HEK293 (cell line): ENCODE measurements around the gene GLI1.

Experiments used
- ATF2 ChIP-seq: fragments of 450-650 bp; formaldehyde crosslinking; IDR thresholded peaks from 2 replicates; pipeline ENCODE4 v1.5.1; 2016; ENCODE audit warnings: missing biosample characterization, missing genetic modification characterization, low read depth
- BCL11A ChIP-seq: fragments of 450-650 bp; formaldehyde crosslinking; IDR thresholded peaks from 2 replicates; pipeline ENCODE4 v1.5.1; 2016; ENCODE audit warnings: low read depth, missing biosample characterization, missing genetic modification characterization
- CTCF ChIP-seq: fragments of 450-650 bp; formaldehyde crosslinking; IDR thresholded peaks from 2 replicates; pipeline ENCODE4 v1.5.1; 2016; ENCODE audit warnings: missing biosample characterization, missing genetic modification characterization
- PRDM4 ChIP-seq: fragments of 450-650 bp; formaldehyde crosslinking; IDR thresholded peaks from 2 replicates; pipeline ENCODE4 v1.5.1; 2017; ENCODE audit warnings: missing biosample characterization, missing genetic modification characterization
- SETDB1 ChIP-seq: IDR thresholded peaks from one replicate; pipeline ENCODE4 v1.6.1; 2017; ENCODE audit warnings: mild to moderate bottlenecking, low read length, moderate library complexity, mixed read lengths; ENCODE audit not compliant: insufficient read length
- ZNF121 ChIP-seq: fragments of 450-650 bp; formaldehyde crosslinking; IDR thresholded peaks from 2 replicates; pipeline ENCODE4 v1.5.1; 2016; ENCODE audit warnings: missing biosample characterization, missing genetic modification characterization
- ZNF184 ChIP-seq: fragments of 450-650 bp; IDR thresholded peaks from 2 replicates; pipeline ENCODE4 v1.5.1; 2018; ENCODE audit warnings: missing biosample characterization, mild to moderate bottlenecking, missing genetic modification characterization
- ZNF280D ChIP-seq: fragments of 450-650 bp; formaldehyde crosslinking; IDR thresholded peaks from 2 replicates; pipeline ENCODE4 v1.5.1; 2016; ENCODE audit warnings: missing biosample characterization, missing genetic modification characterization
- ZNF292 ChIP-seq: fragments of 450-650 bp; formaldehyde crosslinking; IDR thresholded peaks from 2 replicates; pipeline ENCODE4 v1.5.1; 2016; ENCODE audit warnings: low read depth, missing biosample characterization, missing genetic modification characterization, borderline replicate concordance
- ZNF529 ChIP-seq: fragments of 450-650 bp; formaldehyde crosslinking; IDR thresholded peaks from 2 replicates; pipeline ENCODE4 v1.5.1; 2017; ENCODE audit warnings: missing genetic modification characterization, missing biosample characterization; ENCODE audit not compliant: insufficient replicate concordance
- ZNF530 ChIP-seq: fragments of 450-650 bp; formaldehyde crosslinking; IDR thresholded peaks from 2 replicates; pipeline ENCODE4 v1.5.1; 2016; ENCODE audit warnings: low read depth, missing biosample characterization, missing genetic modification characterization
- ZNF747 ChIP-seq: fragments of 450-650 bp; formaldehyde crosslinking; IDR thresholded peaks from 2 replicates; pipeline ENCODE4 v1.5.1; 2016; ENCODE audit warnings: missing biosample characterization, missing genetic modification characterization
- ZSCAN5A ChIP-seq: fragments of 450-650 bp; formaldehyde crosslinking; IDR thresholded peaks from 2 replicates; pipeline ENCODE4 v1.5.1; 2016; ENCODE audit warnings: missing biosample characterization, missing genetic modification characterization

- TF ChIP-seq ZNF292 (tag by site-specific recombination) = no peak
- no peak for TF ChIP-seq CTCF
- TF ChIP-seq ZSCAN5A (tag by site-specific recombination) = no peak
- no peak for TF ChIP-seq ZNF747 (tag by site-specific recombination)
- TF ChIP-seq ZNF184 (tag by site-specific recombination) = no peak
- no peak for TF ChIP-seq BCL11A (tag by site-specific recombination)
- TF ChIP-seq ZNF530 = no peak
- no peak for TF ChIP-seq ATF2 (tag by site-specific recombination)
- TF ChIP-seq ZNF280D (tag by site-specific recombination) = no peak
- no peak for TF ChIP-seq ZNF529 (tag by site-specific recombination)
- TF ChIP-seq ZNF121 (tag by site-specific recombination) = no peak
- TF ChIP-seq PRDM4 (tag by site-specific recombination) = no peak
- TF ChIP-seq SETDB1 = no peak
Measured at GRCh38 chr12:57479043-57479375, 19.4 kb downstream of the GLI1 start.
